ENCODE results near the gene ERC2. TPM values are rescaled to one million over a fixed set of nuclear protein-coding genes. Genes with fewer than 3 reads are reported as not detected.

The ERC2 gene
- total RNA-seq, 1 experiment from 2014 or later = 0.90 TPM

- H3K27ac ChIP-seq (ENCODE audit: low read depth, low read length, poor library complexity, severe bottlenecking) = no peak overlapping the region
- no peaks in the 10 kb centered on the region for H3K27me3 ChIP-seq (replicated peaks; ENCODE audit: insufficient read depth, low read depth, low read length, poor library complexity)
- H3K4me1 ChIP-seq (ENCODE audit: insufficient read depth, low read length, poor library complexity, severe bottlenecking) = no peaks in the 10 kb centered on the region
- H3K9me3 ChIP-seq (ENCODE audit: low read depth, low read length, poor library complexity, severe bottlenecking) = no peaks in the 10 kb centered on the region
- H3K4me3 ChIP-seq (ENCODE audit: low read depth, low read length, poor library complexity, severe bottlenecking) = no peak overlapping the region
- ChIA-PET CTCF (no interaction called here), POLR2A (ENCODE audit: low non-redundant PET) (no interaction called here)
- TF ChIP-seq EZH2 (IDR thresholded peaks at IDR 0.05; ENCODE audit: borderline replicate concordance, low read depth, low read length, poor library complexity, severe bottlenecking) (no peak), CTCF (conservative IDR thresholded peaks at IDR 0.05; ENCODE audit: low read depth, low read length) (no peak)
- BruUV-seq (replicated peaks) = no TSS peak
- intact Hi-C loops (cut with micrococcal nuclease; ENCODE audit: unreplicated experiment) = no loop called here
- H3K36me3 ChIP-seq (ENCODE audit: insufficient read depth, low read length, poor library complexity, severe bottlenecking) = no peaks in the 10 kb centered on the region
- no peak for DNase-seq (ENCODE audit: low spot score)
Observed at GRCh38 chr3:56094170-56094569, 374.1 kb downstream of the ERC2 start.

GRCh38 chr3:56089739-56090138 is 378.5 kb downstream of the ERC2 start:
- no peaks in the 10 kb centered on the region for H3K36me3 ChIP-seq (ENCODE audit: insufficient read depth, low read length, poor library complexity, severe bottlenecking)
- H3K27me3 ChIP-seq (replicated peaks; ENCODE audit: insufficient read depth, low read depth, low read length, poor library complexity) = no peaks in the 10 kb centered on the region
- CTCF ChIA-PET = no interaction called here
- POLR2A ChIA-PET (ENCODE audit: low non-redundant PET) = no interaction called here
- TF ChIP-seq CTCF (conservative IDR thresholded peaks at IDR 0.05; ENCODE audit: low read depth, low read length) = no peak
- no peak for TF ChIP-seq EZH2 (IDR thresholded peaks at IDR 0.05; ENCODE audit: borderline replicate concordance, low read depth, low read length, poor library complexity, severe bottlenecking)
- no peaks in the 10 kb centered on the region for H3K4me1 ChIP-seq (ENCODE audit: insufficient read depth, low read length, poor library complexity, severe bottlenecking)
- intact Hi-C loops (cut with micrococcal nuclease; ENCODE audit: unreplicated experiment) = no loop called here
- DNase-seq (ENCODE audit: low spot score) = no peak
- no peak overlapping the region for H3K27ac ChIP-seq (ENCODE audit: low read depth, low read length, poor library complexity, severe bottlenecking)
- no TSS peak for BruUV-seq (replicated peaks)
- H3K9me3 ChIP-seq (ENCODE audit: low read depth, low read length, poor library complexity, severe bottlenecking) = no peaks in the 10 kb centered on the region
- no peak overlapping the region for H3K4me3 ChIP-seq (ENCODE audit: low read depth, low read length, poor library complexity, severe bottlenecking)

- Histone ChIP-seq H3K36me3 (ENCODE audit: insufficient read depth, low read length, poor library complexity, severe bottlenecking) (no peaks in the 10 kb centered on the region), H3K27ac (ENCODE audit: low read depth, low read length, poor library complexity, severe bottlenecking) (no peak overlapping the region), H3K4me1 (ENCODE audit: insufficient read depth, low read length, poor library complexity, severe bottlenecking) (no peaks in the 10 kb centered on the region), H3K27me3 (replicated peaks; ENCODE audit: insufficient read depth, low read depth, low read length, poor library complexity) (no peaks in the 10 kb centered on the region), H3K9me3 (ENCODE audit: low read depth, low read length, poor library complexity, severe bottlenecking) (no peaks in the 10 kb centered on the region), H3K4me3 (ENCODE audit: low read depth, low read length, poor library complexity, severe bottlenecking) (no peak overlapping the region)
- no peak for TF ChIP-seq CTCF (conservative IDR thresholded peaks at IDR 0.05; ENCODE audit: low read depth, low read length)
- no peak for TF ChIP-seq EZH2 (IDR thresholded peaks at IDR 0.05; ENCODE audit: borderline replicate concordance, low read depth, low read length, poor library complexity, severe bottlenecking)
- intact Hi-C loops (cut with micrococcal nuclease; ENCODE audit: unreplicated experiment) = no loop called here
- POLR2A ChIA-PET (ENCODE audit: low non-redundant PET) = no interaction called here
- CTCF ChIA-PET = no interaction called here
- no peak for DNase-seq (ENCODE audit: low spot score)
- no TSS peak for BruUV-seq (replicated peaks)
Observed at GRCh38 chr3:56087451-56088053, 380.7 kb downstream of the ERC2 start.

All from A673 (cell line).